GM18517 (cell line): ENCODE results near the gene SLC6A4.

Source experiments
- ATAC-seq: cut with Tn5 transposase; IDR thresholded peaks from one replicate; pipeline ENCODE4 v1.9.1; 2021; ENCODE audit warnings: mild to moderate bottlenecking, moderate library complexity; ENCODE audit not compliant: unreplicated experiment

Gene SLC6A4

GRCh38 chr17:30235386-30236296 lies at the start of gene SLC6A4:
Gene SLC6A4, minus strand, starts transcription at chr17:30235697. Its CDS starts 13,739 bp downstream, at chr17:30221958.
- ATAC-seq = no peak

GRCh38 chr17:30279156-30279555 lies 43.7 kb upstream of the SLC6A4 start:
- ATAC-seq = no peak

- no peak for ATAC-seq
Observed at GRCh38 chr17:30278032-30278431, 42.5 kb upstream of the SLC6A4 start.

GRCh38 chr17:30275911-30276310 lies 40.4 kb upstream of the SLC6A4 start:
- ATAC-seq = no peak

GRCh38 chr17:30274887-30275286 lies 39.4 kb upstream of the SLC6A4 start:
- ATAC-seq = no peak

GRCh38 chr17:30273373-30273772 lies 37.9 kb upstream of the SLC6A4 start:
- ATAC-seq = no peak

GRCh38 chr17:30271102-30271501 lies 35.6 kb upstream of the SLC6A4 start:
- ATAC-seq = no peak

- ATAC-seq = no peak
Observed at GRCh38 chr17:30267625-30268024, 32.1 kb upstream of the SLC6A4 start.

GRCh38 chr17:30263552-30264333 lies 28.2 kb upstream of the SLC6A4 start:
- ATAC-seq = no peak

GRCh38 chr17:30256756-30257506 lies 21.4 kb upstream of the SLC6A4 start:
- ATAC-seq = no peak

GRCh38 chr17:30254150-30254549 lies 18.7 kb upstream of the SLC6A4 start:
- ATAC-seq = no peak

GRCh38 chr17:30253312-30253711 lies 17.8 kb upstream of the SLC6A4 start:
- ATAC-seq = no peak

- no peak for ATAC-seq
Observed at GRCh38 chr17:30251931-30252330, 16.4 kb upstream of the SLC6A4 start.

GRCh38 chr17:30249460-30249859 lies 14.0 kb upstream of the SLC6A4 start:
- no peak for ATAC-seq

- no peak for ATAC-seq
Observed at GRCh38 chr17:30248786-30249185, 13.3 kb upstream of the SLC6A4 start.

GRCh38 chr17:30246460-30246859 lies 11.0 kb upstream of the SLC6A4 start:
- ATAC-seq = no peak

- no peak for ATAC-seq
Observed at GRCh38 chr17:30244853-30245385, 9.4 kb upstream of the SLC6A4 start.

- ATAC-seq = no peak
Observed at GRCh38 chr17:30243568-30243967, 8.1 kb upstream of the SLC6A4 start.

- ATAC-seq = no peak
Observed at GRCh38 chr17:30243002-30243401, 7.5 kb upstream of the SLC6A4 start.

GRCh38 chr17:30241051-30241450 lies 5.6 kb upstream of the SLC6A4 start:
- ATAC-seq = no peak

GRCh38 chr17:30240177-30240576 lies 4.7 kb upstream of the SLC6A4 start:
- ATAC-seq = no peak
